HepG2 (cell line): ENCODE measurements around the gene NEURL4. TPM values are rescaled to one million over a fixed set of nuclear protein-coding genes. Genes with fewer than 3 reads are reported as not detected.

Experiments
- CENPX ChIP-seq: sonication (generic); formaldehyde crosslinking; IDR thresholded peaks from 2 replicates; pipeline ENCODE4 v1.9.0; 2021; ENCODE audit warnings: mild to moderate bottlenecking, missing genetic modification reagents, moderate library complexity
- CREB1 ChIP-seq, 2 experiments: fragments of 450-650 bp in 1 of 2; IDR thresholded peaks; 2 replicates each; pipeline ENCODE4 v1.6.1; 2016 to 2017; ENCODE audit warnings: control low read depth in 1 of 2, mild to moderate bottlenecking in 1 of 2, missing compliant biosample characterization in 1 of 2, missing genetic modification characterization in 1 of 2
- DBP ChIP-seq: sonication (generic); formaldehyde crosslinking; IDR thresholded peaks from 2 replicates; pipeline ENCODE4 v1.4.0; 2020; ENCODE audit warnings: missing genetic modification reagents; ENCODE audit errors: not compliant biosample characterization
- DZIP1 ChIP-seq: sonication (generic); formaldehyde crosslinking; IDR thresholded peaks from 2 replicates; pipeline ENCODE4 v1.5.0; 2020; ENCODE audit warnings: mild to moderate bottlenecking, missing genetic modification reagents
- EP300 ChIP-seq, 3 experiments: sonication (generic) in 1 of 3; formaldehyde crosslinking in 1 of 3; IDR thresholded peaks; 2 replicates each; pipeline versions ENCODE4 v1.5.1 to v1.6.1; 2011 to 2020; ENCODE audit warnings: low read depth in 2 of 3, low read length in 2 of 3, borderline replicate concordance in 1 of 3, improper control_type of control experiment in 1 of 3, mild to moderate bottlenecking in 1 of 3, missing genetic modification reagents in 1 of 3, moderate library complexity in 1 of 3
- GFI1 ChIP-seq: sonication (generic); formaldehyde crosslinking; IDR thresholded peaks from 2 replicates; pipeline ENCODE4 v1.5.0; 2020; ENCODE audit warnings: missing genetic modification reagents, mild to moderate bottlenecking, borderline replicate concordance
- IRF1 ChIP-seq: sonication (generic); formaldehyde crosslinking; IDR thresholded peaks from 2 replicates; pipeline ENCODE4 v1.4.0; 2020; ENCODE audit warnings: low read depth, mild to moderate bottlenecking, missing genetic modification reagents
- MBNL3 ChIP-seq: fragments of 250-450 bp; sonication (Bioruptor Pico); conservative IDR thresholded peaks from 2 replicates; pipeline ENCODE4 v1.8.0; 2022; ENCODE audit warnings: mild to moderate bottlenecking, inconsistent platforms
- MLX ChIP-seq: IDR thresholded peaks from 2 replicates; pipeline ENCODE4 v1.6.1; 2016
- RBAK ChIP-seq: sonication (generic); formaldehyde crosslinking; IDR thresholded peaks from 2 replicates; pipeline ENCODE4 v1.5.1; 2020; ENCODE audit warnings: mild to moderate bottlenecking, missing genetic modification reagents
- RORA ChIP-seq: sonication (generic); formaldehyde crosslinking; IDR thresholded peaks from 2 replicates; pipeline ENCODE4 v1.5.0; 2020; ENCODE audit warnings: mild to moderate bottlenecking, missing genetic modification reagents, moderate library complexity
- THYN1 ChIP-seq: sonication (generic); formaldehyde crosslinking; IDR thresholded peaks from 2 replicates; pipeline ENCODE4 v1.8.1; 2023; ENCODE audit warnings: low read depth, mild to moderate bottlenecking, moderate library complexity, missing genetic modification reagents, borderline replicate concordance
- TMF1 ChIP-seq: sonication (generic); formaldehyde crosslinking; IDR thresholded peaks from 2 replicates; pipeline ENCODE4 v1.8.1; 2022; ENCODE audit warnings: low read depth, missing genetic modification reagents
- U2AF1 ChIP-seq: fragments of 200-400 bp; formaldehyde crosslinking; optimal IDR thresholded peaks from 2 replicates; pipeline ENCODE3; 2017; ENCODE audit warnings: mild to moderate bottlenecking, low read depth, low read length
- ZMYM3 ChIP-seq: sonication (generic); formaldehyde crosslinking; IDR thresholded peaks from 2 replicates; pipeline ENCODE4 v1.5.1; 2020; ENCODE audit warnings: mild to moderate bottlenecking, missing genetic modification reagents
- ZNF292 ChIP-seq: sonication (generic); formaldehyde crosslinking; IDR thresholded peaks from 2 replicates; pipeline ENCODE4 v1.8.1; 2022; ENCODE audit warnings: mild to moderate bottlenecking, low read depth, missing genetic modification reagents, borderline replicate concordance
- ZNF33B ChIP-seq: sonication (generic); formaldehyde crosslinking; IDR thresholded peaks from 2 replicates; pipeline ENCODE4 v1.5.1; 2020; ENCODE audit warnings: mild to moderate bottlenecking, missing genetic modification reagents
- ZNF460 ChIP-seq: sonication (generic); formaldehyde crosslinking; IDR thresholded peaks from 2 replicates; pipeline ENCODE4 v1.5.1; 2020; ENCODE audit warnings: missing genetic modification reagents, mild to moderate bottlenecking, borderline replicate concordance
- ZNF567 ChIP-seq: sonication (generic); formaldehyde crosslinking; IDR thresholded peaks from 2 replicates; pipeline ENCODE4 v1.8.1; 2023; ENCODE audit warnings: mild to moderate bottlenecking, missing genetic modification reagents, borderline replicate concordance
- ZNF589 ChIP-seq: sonication (generic); formaldehyde crosslinking; conservative IDR thresholded peaks from 2 replicates; pipeline ENCODE4 v1.8.0; 2022; ENCODE audit warnings: mild to moderate bottlenecking, moderate library complexity, missing genetic modification reagents
- ZNF691 ChIP-seq: sonication (generic); formaldehyde crosslinking; IDR thresholded peaks from 2 replicates; pipeline ENCODE4 v1.4.0; 2020; ENCODE audit warnings: missing genetic modification reagents, low read depth, mild to moderate bottlenecking, borderline replicate concordance
- ZNF780A ChIP-seq: sonication (generic); formaldehyde crosslinking; IDR thresholded peaks from 2 replicates; pipeline ENCODE4 v1.8.0; 2022; ENCODE audit warnings: mild to moderate bottlenecking, missing genetic modification reagents, moderate library complexity
- ZNF879 ChIP-seq: sonication (generic); formaldehyde crosslinking; IDR thresholded peaks from 2 replicates; pipeline ENCODE4 v1.8.1; 2023; ENCODE audit warnings: missing genetic modification reagents
- polyA plus RNA-seq, 8 experiments: library from polyadenylated mRNA; depleted of rRNA in 3 of 8; stranded (reverse) in 7 of 8; unstranded in 1 of 8; fragments of >200 nt; fragmentation: Illumina TruSeq in 4 of 8; extraction: Trizol in 4 of 8; gene quantifications; 2 replicates each; pipeline versions ENCODE4 v1.2.1 to v1.2.3, GENCODE V29; 2011 to 2016; ENCODE audit warnings: low read depth in 4 of 8, missing spikeins in 1 of 8, mixed read lengths in 1 of 8; ENCODE audit not compliant: insufficient read depth in 1 of 8
- total RNA-seq, 5 experiments: library from RNA; depleted of rRNA; stranded (reverse); fragments of >200 nt; fragmentation: Illumina TruSeq; extraction: Trizol; gene quantifications; 2 replicates each; pipeline ENCODE4 v1.2.3, GENCODE V29; 2016; ENCODE audit warnings: low read depth in 1 of 5

The NEURL4 gene
- total and polyA plus RNA-seq, 2 of the 13 experiments (the other 11 are each of a cell fraction or from before 2014, with no cell fraction given) = 14.8 to 15.7 TPM

- TF ChIP-seq DZIP1 (CRISPR knock-in tag) (0 out of 2 replicates have a peak, but pooled peaks have one; percentile 78), ZNF691 (CRISPR knock-in tag) (peak; percentile 76; the same call in 1 of the 2 replicates), U2AF1 (no peak), ZNF292 (CRISPR knock-in tag) (peak; percentile 46; the same call in 1 of the 2 replicates), ZNF33B (CRISPR knock-in tag) (no peak; the same call in 1 of the 2 replicates), ZNF567 (0 out of 2 replicates have a peak, but pooled peaks have one; percentile 43), CENPX (CRISPR knock-in tag) (no peak), ZNF879 (peak; percentile 73; the same call in 1 of the 2 replicates), TMF1 (no peak), IRF1 (no peak), ZMYM3 (CRISPR knock-in tag) (no peak; the same call in 1 of the 2 replicates), CREB1 (IDR thresholded peaks at IDR 0.05) (peak; percentile 74), CREB1 (CRISPR knock-in tag; IDR thresholded peaks at IDR 0.05) (peak; percentile 82), ZNF780A (no peak), MLX (CRISPR knock-in tag) (no peak), ZNF460 (CRISPR knock-in tag) (no peak), GFI1 (no peak), THYN1 (no peak), DBP (CRISPR knock-in tag) (no peak), RBAK (CRISPR knock-in tag) (no peak), MBNL3 (CRISPR knock-in tag) (no peak), RORA (CRISPR knock-in tag) (no peak), ZNF589 (CRISPR knock-in tag) (peak; percentile 74; the same call in 1 of the 2 replicates), EP300 (IDR thresholded peaks at IDR 0.05; ENCODE audit: low read depth in 2 of 2, low read length in 2 of 2) (no peak; a peak in 1 of 4 replicates), EP300 (CRISPR knock-in tag; IDR thresholded peaks at IDR 0.05; ENCODE audit: borderline replicate concordance) (no peak)
These were observed 350 bp upstream of the NEURL4 start (continued) for GRCh38 chr17:7329374-7329996.
